Natural killer cell treated with Interleukin-12 subunit alpha and Interleukin-12 subunit beta and Interleukin-15 and Interleukin-18, amount 100 ng/mL, for 72 hours (primary cell): Measurements from ENCODE around the gene RELB. TPM values are rescaled to one million over a fixed set of nuclear protein-coding genes. Genes with fewer than 3 reads are reported as not detected.
A peak's percentile ranks its signal among the peaks of the same experiment; 100 is the strongest.

Experiments used
- ATAC-seq, 2 donors: fragments of 150-1000 bp; cut with Tn5 transposase in 1 of 2; sonication (Bioruptor Pico), chemical (Tn5 transposase) in 1 of 2; 2 replicates each; pipeline ENCODE4 v1.10.0; 2021
- DNase-seq: peaks from one replicate; pipeline ENCODE4 v3.0.0; 2022; ENCODE audit warnings: low spot score
- H3K27ac Mint-ChIP-seq, 2 donors: 1 replicate in 1 of 2; 2 replicates in 1 of 2; pipeline ENCODE4 v1.8.0; 2022; ENCODE audit warnings: mixed read lengths in 2 of 2, mild to moderate bottlenecking in 1 of 2, moderate library complexity in 1 of 2
- H3K27me3 Mint-ChIP-seq, 2 donors: 1 replicate in 1 of 2; 2 replicates in 1 of 2; pipeline ENCODE4 v1.8.0; 2022; ENCODE audit warnings: mixed read lengths in 2 of 2
- H3K36me3 Mint-ChIP-seq: one replicate; pipeline ENCODE4 v1.8.0; 2022; ENCODE audit warnings: mixed read lengths
- H3K4me1 Mint-ChIP-seq, 2 donors: 1 replicate in 1 of 2; 2 replicates in 1 of 2; pipeline ENCODE4 v1.8.0; 2022; ENCODE audit warnings: low read depth in 2 of 2, mixed read lengths in 2 of 2, mild to moderate bottlenecking in 1 of 2
- H3K4me3 Mint-ChIP-seq: one replicate; pipeline ENCODE4 v1.8.0; 2022; ENCODE audit warnings: mixed read lengths
- H3K9me3 Mint-ChIP-seq: 2 replicates; pipeline ENCODE4 v1.8.0; 2022; ENCODE audit warnings: mixed read lengths
- total RNA-seq, 2 donors: library from RNA; stranded (reverse); gene quantifications; one replicate each; pipeline ENCODE4 v1.2.3, GENCODE V29; 2022

Gene RELB
- total RNA-seq, 2 donors from 2014 or later = 47.0 to 81.6 TPM

DNA sequence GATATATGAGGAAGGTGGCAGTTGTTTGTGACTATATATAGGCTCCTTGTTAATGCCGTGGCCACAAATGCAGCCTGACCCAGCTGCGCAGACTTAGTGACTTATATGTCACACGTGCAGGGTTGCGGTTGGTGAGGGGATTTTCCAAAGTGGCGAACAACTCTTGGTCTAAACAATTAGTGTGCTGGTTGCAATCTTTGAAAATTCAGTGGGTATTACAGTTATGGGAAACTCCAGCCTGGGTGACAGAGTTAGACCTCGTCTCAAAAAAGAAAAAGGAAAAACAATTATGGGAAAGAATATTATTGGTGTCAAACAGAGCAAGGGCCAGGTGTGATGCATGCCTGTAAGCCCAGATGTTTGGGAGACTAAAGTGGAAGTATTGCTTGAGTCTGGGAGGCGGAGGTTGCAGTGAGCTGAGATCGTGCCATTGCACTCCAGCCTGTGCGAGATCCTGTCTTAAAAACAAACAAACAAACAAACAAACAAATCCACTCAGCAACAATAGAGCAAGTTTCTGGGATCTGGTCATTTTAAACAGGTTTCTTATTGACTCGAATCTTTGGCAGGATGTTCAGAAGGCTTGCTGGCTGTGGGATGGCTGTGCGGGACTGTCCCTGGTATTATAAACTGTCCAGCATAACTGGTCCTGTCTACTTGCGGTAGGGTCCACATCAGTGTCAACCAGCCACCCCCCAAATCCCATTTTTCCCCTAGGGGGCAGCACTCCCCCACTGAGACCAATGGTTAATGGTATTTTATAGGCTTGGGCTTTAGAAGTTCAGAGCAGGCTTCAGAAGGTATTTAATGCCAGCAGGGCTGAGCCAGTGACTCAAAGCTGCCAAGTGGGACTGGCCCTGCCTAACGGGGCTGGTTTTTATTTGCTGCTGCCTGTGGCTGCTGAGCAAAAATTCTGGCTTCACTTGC lies 15.4 kb downstream of the RELB start:
- Mint-ChIP-seq H3K4me1 (peaks cover 7 to 9% of the 10 kb centered on the region in 2 donors), H3K36me3 (peaks cover 5% of the 10 kb centered on the region), H3K27me3 (no peaks in the 10 kb centered on the region), H3K9me3 (no peaks in the 10 kb centered on the region), H3K27ac (peak overlapping the region; percentile 76 to 88), H3K4me3 (peak overlapping the region; percentile 75)
- DNase-seq = peak; percentile 90
- ATAC-seq = peak; percentile 94 to 96

DNA sequence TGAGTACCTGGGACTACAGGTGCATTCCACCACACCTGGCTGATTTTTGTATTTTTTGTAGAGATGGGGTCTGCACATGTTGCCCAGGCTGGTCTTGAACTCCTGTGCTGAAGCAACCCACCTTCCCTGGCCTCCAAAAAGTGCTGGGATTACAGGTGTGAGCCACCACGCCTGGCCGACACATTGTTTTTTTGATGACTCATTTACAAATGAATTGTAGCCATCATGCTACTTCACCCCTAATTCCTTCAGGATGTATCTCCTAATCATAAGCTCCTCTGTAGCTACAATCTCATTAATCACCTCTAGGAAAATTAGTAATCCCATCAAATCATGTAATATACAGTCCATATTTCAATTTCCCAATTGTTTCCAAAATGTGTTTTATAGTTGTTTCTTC lies 17.9 kb downstream of the RELB start:
- ATAC-seq (no peak), DNase-seq (no peak)
- Mint-ChIP-seq H3K9me3 (no peaks in the 10 kb centered on the region), H3K27me3 (no peaks in the 10 kb centered on the region), H3K36me3 (peaks cover 5% of the 10 kb centered on the region), H3K4me1 (peaks cover 7 to 9% of the 10 kb centered on the region in 2 donors), H3K27ac (peak overlapping the region in 1 of 2 donors; percentile 53), H3K4me3 (no peak overlapping the region)

DNA sequence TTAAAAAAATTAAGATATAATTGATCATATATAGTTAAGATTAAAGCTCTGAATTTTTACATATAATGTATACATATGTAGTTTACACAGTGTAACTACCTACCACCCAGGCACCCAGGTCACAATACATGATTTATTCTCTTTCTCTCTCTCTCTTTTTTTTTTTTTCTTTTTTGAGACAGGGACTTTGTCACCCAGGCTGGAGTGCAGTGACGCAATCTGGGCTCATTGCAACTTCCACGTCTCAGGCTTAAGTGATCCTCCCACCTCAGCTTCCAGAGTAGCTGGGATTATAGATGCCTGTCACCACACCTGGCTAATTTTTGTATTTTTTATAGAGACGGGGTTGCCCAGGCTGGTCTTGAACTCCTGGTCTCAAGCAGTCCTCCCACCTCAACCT lies 18.8 kb downstream of the RELB start:
- ATAC-seq (no peak), DNase-seq (no peak)
- H3K36me3 Mint-ChIP-seq = peaks cover 5% of the 10 kb centered on the region
- H3K4me3 Mint-ChIP-seq = no peak overlapping the region
- no peaks in the 10 kb centered on the region for H3K9me3 Mint-ChIP-seq
- H3K27ac Mint-ChIP-seq = no peak overlapping the region
- peaks cover 7 to 9% of the 10 kb centered on the region in 2 donors for H3K4me1 Mint-ChIP-seq
- H3K27me3 Mint-ChIP-seq = no peaks in the 10 kb centered on the region

DNA sequence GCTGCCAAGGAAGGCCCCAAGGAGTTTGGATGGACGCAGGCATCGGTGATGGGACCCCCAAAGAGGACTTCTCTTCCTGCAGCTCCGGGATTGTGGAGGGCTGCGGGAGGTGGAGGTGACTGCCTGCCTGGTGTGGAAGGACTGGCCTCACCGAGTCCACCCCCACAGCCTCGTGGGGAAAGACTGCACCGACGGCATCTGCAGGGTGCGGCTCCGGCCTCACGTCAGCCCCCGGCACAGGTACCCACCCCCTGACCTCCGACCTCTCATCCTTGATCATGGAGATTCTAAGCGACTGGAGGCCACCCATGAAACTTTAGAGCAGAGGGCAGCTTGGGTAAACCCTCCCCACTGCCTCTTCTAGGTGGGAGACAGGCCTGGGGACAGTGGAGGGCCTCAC lies 20.7 kb downstream of the RELB start:
- no peaks in the 10 kb centered on the region for H3K27me3 Mint-ChIP-seq
- H3K27ac Mint-ChIP-seq = no peak overlapping the region
- H3K36me3 Mint-ChIP-seq = peaks cover 5% of the 10 kb centered on the region
- no peak overlapping the region for H3K4me3 Mint-ChIP-seq
- H3K4me1 Mint-ChIP-seq = peaks cover 0 to under 1% of the 10 kb centered on the region in 2 donors
- no peak for DNase-seq
- H3K9me3 Mint-ChIP-seq = no peaks in the 10 kb centered on the region
- no peak for ATAC-seq

DNA sequence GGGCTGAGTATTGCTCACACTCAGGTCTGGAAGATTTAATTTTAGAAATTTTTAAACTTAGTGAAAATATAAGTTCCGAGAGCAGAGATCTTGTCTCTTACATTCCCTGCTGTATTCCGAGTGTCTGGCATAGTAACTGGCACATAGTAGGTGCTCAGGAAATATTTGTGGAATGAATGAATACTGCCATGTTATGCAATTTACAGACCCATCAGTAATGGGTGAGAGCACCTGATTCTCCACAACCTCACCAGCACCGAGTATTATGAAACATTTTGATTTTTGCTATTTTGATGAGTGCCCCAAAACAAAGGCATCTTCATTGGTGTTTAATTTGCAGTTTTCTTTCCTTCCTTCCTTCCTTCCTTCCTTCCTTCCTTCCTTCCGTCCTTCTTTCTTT lies 21.8 kb downstream of the RELB start:
- DNase-seq (no peak), ATAC-seq (no peak)
- Mint-ChIP-seq H3K9me3 (no peaks in the 10 kb centered on the region), H3K36me3 (peaks cover 5% of the 10 kb centered on the region), H3K4me1 (no peaks in the 10 kb centered on the region), H3K27me3 (no peaks in the 10 kb centered on the region), H3K27ac (no peak overlapping the region), H3K4me3 (no peak overlapping the region)

DNA sequence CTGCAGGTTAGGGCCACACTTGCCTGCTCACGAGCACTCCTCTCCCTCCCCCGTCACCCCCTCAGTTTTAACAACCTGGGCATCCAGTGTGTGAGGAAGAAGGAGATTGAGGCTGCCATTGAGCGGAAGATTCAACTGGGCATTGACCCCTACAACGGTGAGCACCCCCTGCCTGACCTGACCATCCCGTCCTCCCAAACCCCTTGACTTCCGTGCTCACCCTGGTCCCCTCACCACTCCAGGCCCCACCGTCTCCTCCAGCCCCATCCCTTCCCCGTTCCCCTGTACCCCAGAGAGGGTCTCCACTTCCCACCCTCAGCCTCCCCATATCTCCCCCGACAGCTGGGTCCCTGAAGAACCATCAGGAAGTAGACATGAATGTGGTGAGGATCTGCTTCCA lies 24.0 kb downstream of the RELB start:
- Mint-ChIP-seq H3K4me3 (no peak overlapping the region), H3K9me3 (no peaks in the 10 kb centered on the region), H3K27me3 (no peaks in the 10 kb centered on the region), H3K4me1 (no peaks in the 10 kb centered on the region), H3K27ac (no peak overlapping the region), H3K36me3 (no peaks in the 10 kb centered on the region)
- DNase-seq = no peak
- no peak for ATAC-seq

DNA sequence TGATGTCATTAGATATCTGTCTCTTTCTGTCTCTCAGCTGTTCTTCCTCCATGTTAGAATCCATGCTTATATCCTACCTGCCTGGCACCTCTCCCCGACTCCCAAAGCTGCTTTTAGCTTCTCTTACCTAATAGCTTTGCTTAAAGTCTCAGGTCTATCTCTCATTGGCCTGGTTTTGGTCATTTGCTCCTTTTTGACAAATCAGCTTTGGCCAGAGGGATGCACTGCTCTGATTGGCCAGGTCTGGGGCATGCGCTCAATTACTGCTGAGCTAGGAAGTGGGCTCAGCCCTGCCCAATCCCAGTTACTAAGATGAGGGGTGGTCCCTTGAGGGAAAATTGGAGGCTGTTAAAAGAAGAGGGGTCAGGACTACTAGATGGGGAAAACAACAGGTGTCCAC lies 26.1 kb downstream of the RELB start:
- Mint-ChIP-seq H3K27ac (no peak overlapping the region), H3K9me3 (no peaks in the 10 kb centered on the region), H3K36me3 (peaks cover 7% of the 10 kb centered on the region), H3K27me3 (no peaks in the 10 kb centered on the region), H3K4me3 (no peak overlapping the region), H3K4me1 (no peaks in the 10 kb centered on the region)
- no peak for DNase-seq
- ATAC-seq = no peak

DNA sequence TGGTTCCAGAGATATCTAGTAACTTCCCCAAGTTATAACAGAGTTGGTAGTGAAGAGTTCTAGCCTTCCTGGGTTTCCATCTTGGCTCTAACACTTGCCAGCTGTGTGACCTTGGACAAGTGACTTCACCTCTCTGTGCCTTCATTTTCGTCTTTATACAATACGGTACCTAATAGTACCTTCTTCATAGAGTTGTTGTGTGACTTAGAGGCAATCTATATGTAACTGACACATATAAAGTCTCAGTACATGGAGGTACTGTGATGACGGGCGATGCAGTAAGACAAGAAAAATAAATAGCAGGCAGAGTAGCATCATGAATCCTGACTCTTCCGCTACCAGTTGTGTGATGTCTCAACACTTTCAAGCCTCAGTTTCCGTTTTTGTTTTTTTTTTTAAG lies 29.6 kb downstream of the RELB start:
- Mint-ChIP-seq H3K36me3 (peaks cover 12% of the 10 kb centered on the region), H3K27ac (no peak overlapping the region), H3K27me3 (no peaks in the 10 kb centered on the region), H3K4me1 (no peaks in the 10 kb centered on the region), H3K9me3 (no peaks in the 10 kb centered on the region), H3K4me3 (no peak overlapping the region)
- ATAC-seq (no peak), DNase-seq (no peak)

DNA sequence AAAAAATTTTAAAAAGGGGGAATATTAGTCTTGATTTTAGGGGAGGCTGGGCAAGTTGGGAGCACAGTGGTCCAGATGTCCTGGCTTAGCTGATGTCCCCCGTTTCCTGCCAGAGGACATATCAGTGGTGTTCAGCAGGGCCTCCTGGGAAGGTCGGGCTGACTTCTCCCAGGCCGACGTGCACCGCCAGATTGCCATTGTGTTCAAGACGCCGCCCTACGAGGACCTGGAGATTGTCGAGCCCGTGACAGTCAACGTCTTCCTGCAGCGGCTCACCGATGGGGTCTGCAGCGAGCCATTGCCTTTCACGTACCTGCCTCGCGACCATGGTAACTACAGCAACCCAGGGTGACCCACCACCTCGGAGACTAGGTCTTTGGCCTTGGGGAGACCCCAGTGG lies 31.2 kb downstream of the RELB start:
- Mint-ChIP-seq H3K36me3 (peaks cover 12% of the 10 kb centered on the region), H3K27me3 (no peaks in the 10 kb centered on the region), H3K27ac (peak overlapping the region in 1 of 2 donors; percentile 45), H3K9me3 (no peaks in the 10 kb centered on the region), H3K4me3 (no peak overlapping the region), H3K4me1 (no peaks in the 10 kb centered on the region)
- ATAC-seq (no peak), DNase-seq (no peak)

DNA sequence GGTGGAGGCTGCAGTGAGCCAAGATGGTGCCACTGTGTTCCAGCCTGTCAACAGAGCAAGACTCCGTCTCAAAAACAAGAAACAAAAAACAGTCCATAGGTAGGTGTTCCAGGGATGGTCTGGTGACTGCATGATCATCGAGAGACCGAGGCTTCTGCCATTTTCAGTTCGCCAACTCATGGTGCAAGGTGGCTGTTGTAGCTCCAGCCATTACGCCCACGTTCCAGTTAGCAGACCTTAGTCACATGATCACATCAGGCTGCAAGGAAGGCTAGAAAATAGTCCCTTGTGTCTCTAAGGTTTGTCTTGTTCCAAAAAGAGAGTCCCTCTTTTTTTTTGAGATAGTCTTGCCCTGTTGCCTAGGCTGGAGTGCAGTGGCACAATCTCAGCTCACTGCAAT lies 34.5 kb downstream of the RELB start:
- H3K4me3 Mint-ChIP-seq = no peak overlapping the region
- no peaks in the 10 kb centered on the region for H3K27me3 Mint-ChIP-seq
- ATAC-seq = no peak
- no peaks in the 10 kb centered on the region for H3K9me3 Mint-ChIP-seq
- peaks cover 16 to 22% of the 10 kb centered on the region in 2 donors for H3K4me1 Mint-ChIP-seq
- peaks cover 18% of the 10 kb centered on the region for H3K36me3 Mint-ChIP-seq
- no peak overlapping the region for H3K27ac Mint-ChIP-seq
- no peak for DNase-seq

DNA sequence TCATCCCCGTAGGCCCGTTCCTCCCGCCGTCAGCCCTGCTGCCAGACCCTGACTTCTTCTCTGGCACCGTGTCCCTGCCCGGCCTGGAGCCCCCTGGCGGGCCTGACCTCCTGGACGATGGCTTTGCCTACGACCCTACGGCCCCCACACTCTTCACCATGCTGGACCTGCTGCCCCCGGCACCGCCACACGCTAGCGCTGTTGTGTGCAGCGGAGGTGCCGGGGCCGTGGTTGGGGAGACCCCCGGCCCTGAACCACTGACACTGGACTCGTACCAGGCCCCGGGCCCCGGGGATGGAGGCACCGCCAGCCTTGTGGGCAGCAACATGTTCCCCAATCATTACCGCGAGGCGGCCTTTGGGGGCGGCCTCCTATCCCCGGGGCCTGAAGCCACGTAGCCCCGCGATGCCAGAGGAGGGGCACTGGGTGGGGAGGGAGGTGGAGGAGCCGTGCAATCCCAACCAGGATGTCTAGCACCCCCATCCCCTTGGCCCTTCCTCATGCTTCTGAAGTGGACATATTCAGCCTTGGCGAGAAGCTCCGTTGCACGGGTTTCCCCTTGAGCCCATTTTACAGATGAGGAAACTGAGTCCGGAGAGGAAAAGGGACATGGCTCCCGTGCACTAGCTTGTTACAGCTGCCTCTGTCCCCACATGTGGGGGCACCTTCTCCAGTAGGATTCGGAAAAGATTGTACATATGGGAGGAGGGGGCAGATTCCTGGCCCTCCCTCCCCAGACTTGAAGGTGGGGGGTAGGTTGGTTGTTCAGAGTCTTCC lies 36.3 kb downstream of the RELB start:
- H3K4me1 Mint-ChIP-seq = peaks cover 26 to 33% of the 10 kb centered on the region in 2 donors
- peak overlapping the region in 1 of 2 donors; percentile 96 for H3K27ac Mint-ChIP-seq
- no peaks in the 10 kb centered on the region for H3K9me3 Mint-ChIP-seq
- peak overlapping the region; percentile 99 for H3K4me3 Mint-ChIP-seq
- DNase-seq (no peak), ATAC-seq (no peak)
- no peaks in the 10 kb centered on the region for H3K27me3 Mint-ChIP-seq
- peaks cover 23% of the 10 kb centered on the region for H3K36me3 Mint-ChIP-seq

DNA sequence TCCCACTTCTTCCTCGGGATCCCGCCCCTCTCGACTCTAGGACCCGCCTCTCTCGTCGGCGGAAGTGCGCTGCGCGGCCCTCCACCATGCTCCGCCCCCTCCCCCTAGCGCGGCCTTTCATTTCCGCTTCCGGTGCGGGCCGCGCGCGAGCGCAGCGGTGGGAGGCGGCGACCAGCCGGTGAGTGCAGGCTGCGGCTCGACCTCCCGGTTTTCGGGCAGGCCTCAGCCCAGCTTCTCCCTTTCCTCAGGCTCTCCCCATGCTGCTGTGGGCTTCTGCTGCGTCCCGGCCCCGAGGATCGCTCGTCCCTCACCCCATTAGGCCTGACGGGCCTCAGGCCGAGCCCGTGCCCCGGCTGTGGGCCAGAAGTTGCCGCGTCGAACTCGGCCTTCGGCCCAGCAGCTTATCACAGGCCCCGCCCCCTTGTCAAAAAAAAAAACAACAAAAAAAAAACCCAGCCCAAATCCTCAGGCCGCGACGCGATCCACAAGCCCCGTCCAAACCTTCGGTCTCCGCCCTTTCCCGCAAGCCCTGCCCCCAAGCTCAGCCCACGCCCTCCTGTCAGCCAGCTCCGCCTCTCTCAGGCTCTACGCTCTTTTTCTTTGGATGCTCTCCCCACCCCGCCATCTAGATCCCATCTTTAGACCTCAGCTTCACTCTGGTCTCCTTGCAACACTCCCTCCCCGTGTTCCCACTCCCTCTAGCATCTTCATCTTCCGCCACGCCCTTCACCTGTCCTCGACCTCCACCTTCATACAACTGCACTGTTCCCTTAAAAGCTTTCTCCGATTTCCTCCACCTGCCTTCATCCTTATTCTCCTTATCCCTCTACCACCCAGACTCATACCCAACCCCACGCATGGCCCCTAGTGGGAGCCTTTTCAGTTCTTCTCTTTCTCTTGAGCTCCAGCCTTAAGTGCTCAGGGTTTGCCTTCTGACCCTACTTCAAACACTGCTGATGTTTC lies 37.9 kb downstream of the RELB start, which contains the start of gene CLASRP:
Gene CLASRP (plus strand): TSS at position 115 of the 963 bp plus-strand sequence. CDS start 1,168 bp downstream, outside the sequence.
- Mint-ChIP-seq H3K27ac (peak within 1 kb of the TSS; percentile 89 to 96), H3K36me3 (peaks cover 18% of the 10 kb centered on the region), H3K9me3 (no peaks in the 10 kb centered on the region), H3K27me3 (no peaks in the 10 kb centered on the region), H3K4me3 (peak within 1 kb of the TSS; percentile 99), H3K4me1 (peaks cover 26 to 33% of the 10 kb centered on the region in 2 donors)
- DNase-seq = peak; percentile 93
- ATAC-seq = peak; percentile 98 to 99
